Umbilical cord (tissue), 2 donors: Measurements from ENCODE around the gene ABLIM2. TPM values are rescaled to one million over a fixed set of nuclear protein-coding genes. Genes with fewer than 3 reads are reported as not detected.
A peak's percentile ranks its signal among the peaks of the same experiment; 100 is the strongest.

Experiments used
- DNase-seq: peaks from one replicate; pipeline ENCODE4 v3.0.0-alpha.2; 2015; ENCODE audit warnings: low spot score
- total RNA-seq: library from RNA; depleted of rRNA; stranded (reverse); fragments of >200 nt; gene quantifications from one replicate; pipeline ENCODE4 v1.2.3, GENCODE V29; 2014; ENCODE audit warnings: low replicate concordance; ENCODE audit not compliant: insufficient read depth

ABLIM2 gene
- 0.96 TPM for total RNA-seq

DNA sequence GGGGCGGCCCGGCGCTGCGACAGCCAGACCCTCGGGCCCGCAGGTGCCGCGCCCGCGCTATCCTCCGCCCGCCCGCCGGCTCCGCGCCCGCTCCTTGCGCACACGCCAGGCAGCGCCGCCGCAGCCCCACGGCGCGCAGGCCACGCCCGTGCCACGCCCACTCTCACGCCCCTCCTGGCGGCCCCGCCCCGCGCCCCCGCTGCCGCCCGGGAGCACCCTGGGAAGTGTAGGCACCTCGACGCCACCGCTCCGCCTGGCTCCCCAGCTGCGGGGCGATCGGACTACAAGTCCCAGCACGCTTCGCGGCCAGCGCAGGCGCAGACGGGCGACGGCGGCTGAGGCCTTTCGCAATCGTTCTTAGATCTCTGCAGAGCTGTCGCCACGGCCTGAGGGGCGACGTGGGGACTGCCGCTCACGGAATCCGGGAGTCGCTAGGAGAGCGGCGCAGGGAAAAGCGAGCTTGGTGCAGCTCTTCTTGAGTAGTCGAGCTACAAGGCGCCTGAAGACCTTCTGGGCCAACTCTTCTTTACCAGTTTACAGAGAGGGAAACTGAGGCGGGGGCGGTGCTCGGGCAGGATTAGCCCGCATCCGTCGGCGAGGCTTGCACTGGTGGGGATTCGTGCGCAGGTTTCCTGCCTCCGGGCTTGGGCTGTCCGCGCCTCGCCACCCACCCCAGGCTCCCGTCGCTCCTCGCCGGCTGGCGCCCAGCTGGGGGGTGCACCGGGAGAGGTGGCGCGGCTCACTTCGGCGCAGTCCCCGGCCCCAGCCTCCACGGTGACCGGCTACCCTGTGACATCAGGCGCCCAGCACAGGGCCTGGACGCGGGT, at the start of gene ABLIM2:
Gene ABLIM2 (minus strand): TSS at position 104 of the 827 bp plus-strand sequence. CDS start 124 bp downstream, outside the sequence.
- peak; percentile 98 for DNase-seq

DNA sequence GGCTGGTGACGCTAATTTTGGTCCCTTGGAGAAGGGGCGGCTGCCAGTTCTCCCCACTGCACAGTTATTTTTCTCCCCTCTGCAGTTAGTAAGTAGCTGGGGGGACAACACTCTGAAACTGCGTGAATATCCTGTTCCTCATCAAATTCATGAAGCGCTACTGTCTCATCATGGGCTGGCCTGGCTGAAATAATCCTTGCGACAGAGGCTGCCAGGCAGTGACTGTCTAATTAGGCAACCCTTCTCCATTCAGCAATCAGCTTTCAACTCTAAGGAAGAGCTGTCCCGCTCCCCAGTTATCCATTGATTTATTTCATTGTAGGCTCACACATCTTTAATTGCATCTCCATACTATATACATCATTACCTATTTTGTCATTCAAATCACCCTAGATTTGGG, 48.7 kb upstream of the ABLIM2 start:
- DNase-seq: no peak

DNA sequence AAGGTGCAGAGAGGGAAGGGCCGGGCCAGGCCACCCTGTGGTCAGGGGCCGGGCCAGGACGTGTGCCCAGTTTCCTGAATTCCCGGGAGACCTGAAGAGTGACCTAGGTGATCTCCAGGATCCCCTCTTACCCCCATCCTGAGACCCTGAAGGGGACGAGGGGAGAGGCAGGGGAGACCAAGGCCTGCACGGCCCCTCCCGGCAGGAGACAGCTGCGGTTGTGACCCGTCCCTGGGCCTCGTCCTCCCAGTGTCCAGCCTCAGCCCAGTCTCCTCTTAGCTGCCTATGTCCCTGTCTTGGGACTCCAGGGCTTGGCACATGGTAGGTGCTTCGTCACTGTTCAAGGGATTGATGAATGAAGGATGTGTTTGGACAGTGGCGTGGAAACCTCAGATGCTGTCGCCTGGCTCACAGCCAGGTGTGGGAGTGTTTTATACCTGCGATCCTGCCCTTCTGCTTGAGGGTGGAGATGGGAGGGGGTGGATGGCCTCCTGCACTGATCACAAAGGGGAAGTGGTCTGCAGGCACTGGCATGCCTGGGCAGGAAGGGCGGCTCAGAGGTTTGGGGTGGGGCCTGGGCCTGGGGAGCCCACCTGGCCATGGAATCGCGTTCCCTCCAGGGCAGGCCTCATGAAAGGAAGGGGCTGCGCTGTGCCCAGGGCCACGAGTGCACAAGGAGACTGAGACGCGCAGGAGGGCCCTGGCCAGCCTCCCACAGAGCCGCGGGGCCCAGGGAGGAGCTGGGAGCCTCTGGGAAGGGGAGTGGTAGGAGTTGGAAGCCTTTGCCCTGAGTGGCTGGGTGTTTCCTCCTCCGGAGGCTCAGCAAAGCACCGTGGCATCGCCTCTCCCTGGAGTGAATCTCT, 47.4 kb upstream of the ABLIM2 start:
- peak; percentile 73 for DNase-seq

DNA sequence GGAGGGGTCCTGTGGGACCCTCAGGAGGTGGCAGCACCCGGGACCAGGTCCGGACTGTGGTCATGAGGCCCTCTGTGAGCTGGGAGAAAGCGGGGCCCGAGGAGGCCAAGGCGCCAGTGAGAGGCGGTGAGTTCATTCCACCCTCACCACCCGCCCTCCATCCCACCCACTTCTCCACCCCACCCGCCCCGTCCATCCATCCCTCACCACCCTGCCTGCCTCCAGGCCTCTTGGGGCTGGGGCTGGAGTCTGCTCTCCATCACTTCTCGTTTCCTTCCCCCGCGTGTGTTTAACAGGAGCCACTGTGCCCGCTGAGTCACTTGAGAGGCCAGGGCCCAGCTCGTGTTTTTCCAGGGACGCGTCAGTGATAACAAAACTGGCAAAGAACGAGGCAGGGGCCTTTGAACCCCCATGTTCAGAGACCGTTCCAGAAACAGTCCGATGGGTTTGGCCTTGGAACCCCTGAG, 46.7 kb upstream of the ABLIM2 start:
- peak; percentile 92 for DNase-seq

DNA sequence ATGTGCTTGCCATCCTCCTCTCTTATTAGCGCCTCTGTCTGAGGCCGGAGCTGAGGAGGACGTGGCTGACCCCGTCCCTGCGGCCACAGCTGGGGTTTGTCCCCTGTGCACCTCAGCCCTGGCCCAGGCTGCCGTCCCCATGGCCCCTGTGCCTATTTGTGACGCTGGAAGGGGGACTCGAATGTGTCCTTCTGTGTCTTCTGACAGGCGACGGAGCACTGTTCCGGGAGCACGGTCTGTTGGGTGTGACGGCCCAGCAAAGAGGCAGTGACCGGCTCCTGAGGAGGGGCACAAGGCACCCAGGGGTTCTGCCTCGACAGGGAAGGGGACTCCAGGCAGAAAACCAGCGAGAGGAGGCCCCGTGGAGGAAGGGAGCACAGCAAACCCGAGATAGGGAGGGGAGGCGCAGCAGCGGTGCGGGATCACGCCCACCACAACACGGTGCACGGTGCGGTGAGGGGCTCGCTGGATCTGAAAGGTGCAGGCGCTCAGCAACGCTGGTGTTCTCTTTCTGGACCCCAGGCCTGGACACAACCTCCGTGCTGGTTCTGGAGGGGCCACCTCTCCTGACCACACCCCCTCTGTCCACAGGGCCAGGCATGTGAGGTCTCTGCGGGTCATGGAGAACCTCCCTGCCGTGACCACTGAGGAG, 46.1 kb upstream of the ABLIM2 start:
- no peak for DNase-seq

DNA sequence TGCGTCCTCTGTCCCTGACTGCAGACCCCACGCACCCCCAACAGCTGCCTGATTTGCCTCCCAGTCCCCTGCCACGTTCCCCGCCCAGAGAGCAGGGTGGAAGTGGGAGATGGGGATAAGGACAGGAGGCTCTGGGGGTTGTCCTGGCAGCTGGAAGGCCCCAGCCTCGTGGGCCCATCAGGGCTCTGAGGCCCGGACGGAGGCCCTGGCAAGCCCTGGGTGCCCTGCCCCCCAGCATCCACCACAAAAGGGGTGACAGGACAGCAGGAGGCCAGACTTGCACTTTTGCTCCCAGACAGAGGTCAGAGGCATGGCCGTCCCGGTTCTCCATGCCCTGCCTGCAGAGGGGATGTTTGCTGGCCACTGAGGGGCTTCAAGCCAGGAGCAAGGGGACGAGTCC, 45.2 kb upstream of the ABLIM2 start:
- DNase-seq: no peak

DNA sequence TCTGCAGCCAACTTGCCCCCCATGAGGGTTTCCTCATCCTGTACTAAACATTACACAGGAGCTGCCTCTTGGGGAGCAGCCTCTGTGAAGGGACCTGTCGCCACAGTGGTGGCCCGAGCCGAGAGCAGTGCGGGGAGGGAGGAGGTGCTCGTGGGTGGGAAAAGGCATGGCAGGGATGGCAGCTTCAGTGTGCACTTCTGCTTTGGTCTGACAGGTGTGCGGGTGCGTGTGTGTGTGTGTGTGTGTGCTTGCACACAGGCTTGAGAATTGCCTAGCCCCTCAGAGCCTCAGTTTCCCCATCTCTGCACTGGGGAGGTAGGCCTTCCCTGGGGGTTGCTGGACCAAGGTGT, 44.4 kb upstream of the ABLIM2 start:
- DNase-seq: no peak

DNA sequence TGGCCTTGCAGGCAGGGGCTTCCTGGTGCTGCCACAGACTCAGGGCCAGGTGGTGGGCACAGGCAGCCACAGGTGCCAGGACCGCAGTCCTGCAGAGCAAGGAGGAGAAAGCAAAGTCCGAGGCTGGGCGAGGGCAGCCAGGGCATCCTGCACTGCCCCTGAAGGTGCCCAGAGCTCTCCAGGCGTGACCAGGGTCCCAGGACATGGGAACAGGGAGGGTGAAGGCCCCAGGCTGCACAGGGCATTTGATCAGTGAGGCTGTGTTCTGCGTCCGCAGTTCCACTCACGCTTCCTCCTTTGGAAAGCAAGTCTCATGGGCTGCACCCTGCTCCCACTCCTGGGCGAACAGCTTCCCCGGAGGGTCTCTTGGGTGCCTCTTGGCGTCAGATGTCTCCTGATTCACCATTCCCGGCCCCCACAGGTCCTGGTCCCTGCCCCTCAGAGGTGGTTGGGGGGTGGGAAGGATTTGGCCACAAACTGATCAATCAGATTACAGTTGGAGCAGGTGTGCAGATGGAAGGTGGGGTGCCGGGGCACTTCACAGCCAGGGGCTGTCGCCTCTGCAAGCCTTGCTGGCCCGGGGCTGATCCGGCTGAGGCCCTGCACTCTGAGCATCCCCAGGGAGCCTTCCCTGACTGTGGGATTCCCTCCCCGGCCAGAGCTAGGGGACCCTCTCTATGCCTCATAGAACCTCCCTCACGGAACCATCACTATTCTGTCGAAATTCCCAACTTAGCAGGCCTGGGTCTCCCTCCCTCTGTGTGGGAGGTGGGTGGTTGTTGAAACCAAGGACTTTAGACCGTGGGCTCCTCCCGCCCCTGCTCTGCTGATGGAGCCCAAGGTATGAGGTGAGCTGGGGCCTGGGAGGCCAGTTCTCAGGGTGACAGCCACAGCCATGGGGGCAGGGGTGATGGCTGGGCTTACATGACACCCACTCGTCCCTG, 43.8 kb upstream of the ABLIM2 start:
- DNase-seq: no peak

DNA sequence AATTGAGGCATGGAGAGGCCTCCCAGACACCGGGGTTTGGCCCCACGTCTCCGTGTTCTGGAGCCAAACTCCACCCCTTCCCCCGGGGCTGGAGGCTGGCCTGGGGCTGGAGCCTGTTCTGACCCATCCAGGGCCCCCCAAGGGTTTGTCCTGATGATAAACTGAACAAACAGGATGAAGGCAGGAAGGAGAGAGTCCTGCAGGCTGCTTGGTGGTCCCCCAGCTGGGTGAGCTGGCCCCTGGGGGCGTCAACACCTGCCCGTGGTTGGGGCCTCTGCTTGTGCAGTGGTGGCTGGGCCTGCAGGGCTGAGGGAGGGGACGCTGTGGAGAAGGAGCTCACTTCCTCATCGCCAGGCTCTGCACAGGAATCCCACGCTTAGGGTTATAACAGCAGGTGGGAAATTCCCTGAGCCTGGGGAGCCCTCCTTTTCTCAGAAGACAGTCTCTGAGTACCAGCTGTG, 42.7 kb upstream of the ABLIM2 start:
- DNase-seq: peak; percentile 68

DNA sequence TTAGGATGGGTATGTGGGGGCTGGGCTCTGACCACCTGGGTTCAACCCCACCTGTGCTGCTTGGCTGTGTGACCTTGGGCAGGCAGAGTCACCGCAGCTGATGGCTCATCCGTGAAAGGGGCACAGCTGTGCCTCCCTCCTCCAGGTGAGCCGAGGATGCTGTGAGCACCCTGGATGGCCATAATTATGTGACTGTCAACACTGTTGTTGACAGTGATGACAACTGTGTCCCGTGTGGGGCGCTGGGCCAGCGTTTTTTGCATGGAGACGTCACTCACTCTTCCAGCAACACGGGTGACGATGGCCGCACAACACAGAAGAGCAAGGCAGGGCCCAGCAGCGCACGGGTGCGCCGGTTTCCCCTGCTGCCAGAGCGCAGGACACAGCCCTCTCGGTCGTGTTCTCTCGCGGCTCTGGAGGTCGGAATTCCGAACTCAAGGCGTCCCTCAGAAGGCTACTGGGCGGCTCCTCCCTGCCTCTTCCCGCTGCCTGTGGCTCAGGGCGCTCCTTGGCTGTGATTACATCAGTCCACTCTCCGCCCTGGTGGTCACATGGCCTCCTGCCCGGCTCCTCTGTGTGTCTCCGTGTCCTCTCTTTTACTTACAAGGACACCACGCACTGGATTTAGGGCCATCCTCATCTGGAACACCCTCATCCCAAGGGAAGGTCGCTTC, 41.8 kb upstream of the ABLIM2 start:
- peak; percentile 70 for DNase-seq

DNA sequence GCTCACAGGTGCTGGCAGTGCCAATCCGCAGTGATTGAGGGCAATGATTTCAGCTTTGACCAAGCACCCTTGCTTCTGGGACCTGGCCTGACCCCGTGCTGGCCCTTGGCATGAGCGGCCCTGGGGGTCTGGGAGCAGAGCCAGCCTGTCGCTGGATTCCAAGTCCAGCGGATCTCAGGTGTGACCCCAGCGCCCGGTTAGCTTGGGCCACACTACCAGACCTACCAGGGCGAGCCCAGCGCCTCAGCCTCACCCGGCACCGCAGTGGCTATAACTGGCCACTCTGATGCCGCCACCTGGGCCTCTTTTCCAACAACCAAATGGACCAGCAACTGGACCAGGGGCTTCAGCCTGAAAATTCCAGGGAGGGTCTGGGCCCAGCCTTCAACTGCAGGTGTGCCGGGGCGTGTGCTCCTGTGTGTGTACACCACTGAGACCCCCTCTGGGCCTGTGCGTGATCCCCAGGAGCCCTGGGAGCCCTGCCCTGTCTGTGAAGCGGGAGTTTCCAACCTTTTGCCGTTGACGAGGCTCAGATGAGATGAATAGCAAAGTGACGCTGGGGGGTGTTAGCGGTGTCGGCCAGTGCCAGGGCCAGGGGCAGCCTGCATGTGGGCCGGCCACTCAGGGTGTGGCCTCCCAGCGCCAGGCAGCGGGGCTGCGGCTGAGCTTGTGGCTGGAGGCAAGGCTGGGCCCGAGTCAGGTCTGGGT, 41.1 kb upstream of the ABLIM2 start:
- no peak for DNase-seq

DNA sequence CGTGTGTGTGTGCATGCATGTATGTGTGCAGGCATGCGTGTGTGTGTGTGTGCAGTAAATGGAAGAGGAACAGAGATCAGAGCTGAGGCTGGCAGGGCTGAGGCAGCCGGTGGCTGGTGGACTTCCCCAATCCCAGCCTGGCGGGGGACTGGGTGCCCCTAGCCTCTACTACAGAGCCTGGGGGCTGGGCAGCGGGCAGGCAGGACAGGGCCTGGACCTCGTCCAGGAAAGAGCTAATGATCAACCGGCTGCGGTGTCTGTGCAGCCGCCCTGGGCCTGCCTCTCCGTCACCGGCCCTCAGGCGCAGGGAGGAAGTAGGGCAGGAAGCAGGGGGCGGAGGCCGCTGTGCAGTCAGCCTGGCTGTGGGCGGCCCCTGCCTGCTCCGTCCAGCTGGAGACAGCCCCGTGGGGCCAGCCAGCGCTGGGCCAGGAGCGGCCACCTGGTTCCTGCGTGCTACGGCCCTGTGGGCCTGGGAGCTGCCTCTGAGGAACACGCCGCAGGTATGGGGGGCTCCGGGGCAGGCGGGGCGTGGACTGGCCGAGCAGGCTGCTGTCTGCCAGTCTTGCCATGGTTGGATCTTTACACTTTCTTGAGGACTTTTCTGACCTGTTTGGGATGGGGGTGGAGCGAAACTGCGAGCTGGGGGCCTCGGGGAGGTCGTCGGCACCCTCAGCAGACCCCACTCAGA, 40.4 kb upstream of the ABLIM2 start, which contains the start of gene SH3TC1:
Gene SH3TC1 (plus strand): TSS at position 385 of the 688 bp plus-strand sequence. CDS start 5,905 bp downstream, outside the sequence.
- peak; percentile 95 for DNase-seq

DNA sequence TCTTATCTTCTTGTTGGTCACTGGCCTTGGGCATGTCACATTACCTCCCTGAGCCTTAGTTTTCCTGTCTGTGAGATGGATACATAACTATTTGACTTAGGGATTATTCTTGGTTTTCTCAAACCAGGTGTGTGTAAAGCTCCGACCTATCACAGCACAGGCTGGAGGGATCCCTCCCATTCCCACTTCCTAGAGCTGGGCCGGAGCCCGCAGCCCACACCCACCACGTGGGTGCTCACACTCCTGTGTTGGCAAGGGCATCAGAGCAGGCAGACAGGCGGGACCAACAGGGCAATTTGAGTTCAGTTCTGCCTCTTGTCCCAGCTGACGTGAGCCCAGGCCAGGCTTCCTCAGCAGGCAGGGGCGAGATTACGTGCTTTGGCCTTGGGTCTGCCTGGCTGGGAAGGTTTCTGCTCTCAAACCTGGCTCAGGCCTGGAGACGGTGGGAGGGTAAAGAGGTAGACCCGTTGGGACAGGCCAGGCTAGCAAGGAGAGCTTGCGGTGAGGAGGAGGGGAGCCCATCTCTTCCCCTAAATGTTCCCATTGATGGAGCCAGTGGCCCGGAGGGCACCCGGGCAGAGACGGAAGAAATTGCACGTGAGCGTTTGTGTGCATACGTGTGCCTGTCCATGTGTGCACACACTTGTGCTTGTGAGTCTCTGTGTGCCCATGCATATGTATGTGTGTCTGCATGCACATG, 39.7 kb upstream of the ABLIM2 start:
- peak; percentile 44 for DNase-seq

DNA sequence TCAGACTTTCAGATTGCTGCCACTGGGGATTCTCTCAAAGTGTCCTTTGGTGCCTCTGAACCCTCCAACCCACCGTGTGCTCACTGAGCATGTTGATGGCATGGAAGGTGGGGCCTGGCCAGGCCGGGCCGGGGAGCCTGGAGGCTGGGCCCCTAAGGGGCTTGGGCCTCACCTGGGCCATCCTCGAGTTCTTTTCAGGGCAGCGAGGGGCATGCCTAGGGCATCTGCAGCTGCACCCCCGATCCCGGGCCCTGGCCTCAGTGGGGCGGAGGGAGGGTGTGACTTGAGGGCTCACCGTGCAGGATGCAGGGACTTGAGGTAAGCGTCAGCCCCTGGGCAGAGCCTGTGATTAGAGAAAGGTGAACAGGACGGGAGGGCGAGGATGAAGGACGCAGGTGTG, 38.9 kb upstream of the ABLIM2 start:
- no peak for DNase-seq

DNA sequence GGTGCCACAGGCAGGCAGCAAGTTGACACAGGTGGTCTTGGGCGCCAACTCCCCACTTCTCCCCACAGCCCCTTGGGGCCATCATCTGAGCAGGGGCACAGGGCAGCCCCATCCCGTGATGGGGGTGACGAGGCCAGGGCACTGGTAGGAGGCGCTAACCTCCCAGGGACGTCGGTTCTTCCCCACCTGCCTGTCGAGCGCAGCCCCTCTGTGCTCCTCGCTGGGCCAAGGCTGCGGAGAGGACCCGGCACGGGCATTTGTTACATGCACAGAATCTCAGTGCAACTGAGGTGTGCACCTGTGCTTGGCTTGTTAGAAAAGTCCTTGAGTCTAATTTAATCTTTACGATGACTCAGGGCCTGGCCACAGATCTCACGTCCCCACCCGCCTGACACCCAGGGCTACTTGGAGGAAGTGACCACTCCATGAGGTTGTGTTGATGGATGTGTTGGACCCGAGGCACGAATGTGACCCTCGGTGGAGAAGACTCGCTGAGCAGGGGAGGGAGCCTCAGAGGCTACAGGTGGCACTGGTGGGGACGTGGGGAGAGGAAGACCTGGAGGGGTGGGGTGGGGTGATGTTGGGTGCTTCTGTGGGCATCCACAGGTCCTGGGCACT, 37.3 kb upstream of the ABLIM2 start:
- no peak for DNase-seq

DNA sequence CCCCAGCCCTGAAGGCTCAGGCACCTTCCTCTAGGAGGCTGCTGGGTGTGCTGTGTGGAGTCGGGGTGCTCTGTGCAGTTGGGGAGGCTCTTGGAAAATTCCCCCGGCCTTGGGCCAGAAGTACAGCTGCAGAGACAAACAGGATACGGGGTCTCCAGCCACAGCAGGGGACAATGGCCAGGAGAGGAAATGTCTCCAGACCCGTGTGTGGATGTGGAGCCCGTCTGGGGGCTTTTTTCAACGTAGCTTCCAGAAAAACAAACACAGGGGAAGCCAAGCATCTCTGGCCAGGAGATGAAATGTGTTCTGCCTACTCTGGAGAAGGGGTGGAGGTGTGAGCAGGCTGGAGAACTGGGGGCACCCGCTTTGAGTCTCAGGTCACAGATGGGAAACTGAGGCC, 36.8 kb upstream of the ABLIM2 start:
- DNase-seq: no peak

DNA sequence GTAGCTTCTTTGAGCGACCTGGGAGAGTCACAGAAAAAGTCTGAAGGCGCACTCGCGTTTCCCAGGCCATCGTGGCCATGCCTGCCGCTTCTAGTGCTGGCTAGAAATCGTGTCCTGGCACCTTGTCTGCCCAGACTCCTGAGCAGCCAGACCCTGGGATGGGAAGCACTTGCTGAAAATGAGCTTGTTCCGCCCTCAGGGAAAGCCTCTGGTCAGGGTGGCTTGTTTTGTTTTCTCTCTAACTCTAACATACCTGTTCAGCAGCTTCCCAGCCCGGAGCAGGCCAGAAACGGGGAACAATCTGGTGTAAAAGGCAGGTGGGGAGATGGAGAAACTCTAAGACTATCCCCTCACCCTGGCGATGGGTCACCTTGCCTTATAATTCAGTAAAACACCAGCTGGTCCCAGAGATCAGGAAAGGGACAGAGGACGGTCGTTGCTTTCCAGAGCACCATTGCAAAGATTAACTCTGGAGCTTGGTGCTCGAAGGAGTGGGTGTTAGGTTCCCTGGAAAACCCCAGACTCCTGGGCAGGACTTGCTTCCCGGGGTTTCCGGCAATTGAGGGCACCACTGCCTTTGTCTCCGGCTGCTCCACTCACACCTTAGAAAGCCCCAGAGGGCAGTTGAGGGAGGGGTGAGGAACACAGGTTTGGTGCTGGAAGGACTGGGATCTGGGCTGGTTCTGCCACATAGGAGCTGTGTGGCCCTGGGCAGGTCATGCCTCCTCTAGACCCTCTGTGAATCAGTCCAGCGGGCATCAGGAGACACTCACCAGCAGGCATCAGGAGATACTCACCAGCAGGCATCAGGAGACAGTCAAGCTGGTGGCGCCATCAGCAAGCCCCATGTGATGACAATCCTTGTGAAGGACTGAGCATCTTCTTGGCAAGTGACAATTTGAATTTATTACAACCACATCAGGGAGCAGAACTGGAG, 36.0 kb upstream of the ABLIM2 start:
- no peak for DNase-seq
